ENCODE measurements around the gene GATAD2B.
"Not testable (repeated sequence)": the region's sequence is repeated elsewhere in the genome, so short reads cannot be mapped to it uniquely, and the experiment has no call there.

GATAD2B gene

DNA sequence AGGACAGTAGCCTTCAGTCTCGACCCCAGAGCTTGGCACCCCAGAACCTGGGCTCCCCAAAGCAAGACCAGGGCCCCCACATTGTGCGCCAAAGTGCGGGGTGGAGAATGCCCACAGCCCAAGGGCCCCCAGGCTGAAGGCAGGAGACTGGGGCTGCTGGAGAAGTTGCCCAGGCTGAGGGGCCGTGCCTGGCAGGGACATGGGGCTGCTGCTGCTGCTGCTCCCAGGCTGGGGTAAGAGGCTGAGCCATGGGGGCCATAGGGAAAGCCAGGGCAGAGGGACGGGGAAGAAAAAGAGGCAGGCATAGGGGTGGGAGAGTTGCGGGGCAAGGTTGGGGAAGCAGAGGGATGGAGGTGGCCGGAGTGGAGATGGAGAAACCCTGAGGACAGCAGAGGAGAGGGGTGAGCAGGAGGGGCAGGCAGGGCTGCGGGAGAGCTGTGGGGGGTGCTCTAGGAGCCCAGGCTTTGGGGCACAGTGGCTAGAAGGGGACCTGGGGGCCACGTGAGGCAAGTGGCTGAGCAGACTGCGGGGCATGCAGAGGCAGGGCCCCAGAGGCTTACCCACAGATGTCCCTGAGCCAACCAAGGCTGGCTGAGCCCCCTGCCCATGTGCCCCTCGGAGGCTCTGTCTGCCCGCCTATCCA is 128.7 kb downstream of the GATAD2B start:
- no peak for DNase-seq

DNA sequence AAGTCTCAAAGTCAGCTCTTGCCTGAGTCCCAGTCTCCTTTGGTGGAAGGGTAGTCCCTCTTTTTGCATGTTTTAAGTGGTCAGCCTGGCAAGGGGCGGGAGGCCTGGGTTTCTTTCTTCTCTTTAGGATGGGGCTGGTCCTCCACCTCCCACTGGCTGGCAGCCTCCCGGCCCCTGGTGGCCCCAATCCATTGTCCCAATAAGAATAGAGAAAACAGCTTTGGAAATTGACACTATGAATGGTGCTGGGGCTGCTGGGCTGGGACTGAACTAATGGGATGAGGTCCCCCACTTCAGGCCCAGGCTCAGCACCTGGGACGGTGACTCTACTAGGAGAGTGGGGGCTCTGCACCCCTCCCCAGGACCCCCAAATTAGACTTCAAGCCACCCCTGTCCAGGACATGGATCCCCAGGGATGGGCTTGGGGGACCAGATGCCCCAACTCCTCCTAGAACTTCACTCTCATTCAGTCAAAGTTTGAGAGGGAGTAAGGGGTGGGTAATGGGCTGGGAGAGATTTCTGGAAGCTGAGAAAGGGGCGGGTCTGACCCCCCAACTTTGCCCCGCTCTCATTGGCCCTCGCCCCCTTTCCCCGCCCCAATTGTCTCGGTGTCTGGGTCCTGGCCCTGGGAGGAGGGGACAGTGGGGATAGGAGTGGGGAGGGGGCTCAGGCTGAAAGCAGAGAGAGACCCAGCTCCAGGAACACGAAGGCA is 129.4 kb downstream of the GATAD2B start:
- DNase-seq = no peak

DNA sequence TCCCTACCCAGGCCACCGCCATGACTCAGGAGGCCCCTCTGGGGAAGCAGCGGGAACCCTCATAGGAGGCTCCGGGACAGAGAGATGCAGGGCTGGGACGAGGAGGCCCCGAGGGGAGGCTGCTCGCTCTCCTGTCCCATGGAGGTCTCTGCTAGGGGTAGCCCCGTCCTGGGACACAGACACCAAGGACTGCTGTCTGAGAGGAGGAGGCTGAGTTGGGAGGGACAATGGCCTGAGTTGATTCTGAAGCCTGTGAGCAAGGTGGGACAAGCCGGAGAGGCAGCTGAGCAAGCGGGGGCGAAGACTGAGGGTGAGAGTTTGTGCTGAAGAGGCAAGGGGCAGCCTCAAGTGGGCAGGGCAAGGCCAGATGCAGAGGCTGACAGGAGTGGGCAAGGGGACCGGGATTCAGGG is 130.1 kb downstream of the GATAD2B start:
- DNase-seq = no peak

DNA sequence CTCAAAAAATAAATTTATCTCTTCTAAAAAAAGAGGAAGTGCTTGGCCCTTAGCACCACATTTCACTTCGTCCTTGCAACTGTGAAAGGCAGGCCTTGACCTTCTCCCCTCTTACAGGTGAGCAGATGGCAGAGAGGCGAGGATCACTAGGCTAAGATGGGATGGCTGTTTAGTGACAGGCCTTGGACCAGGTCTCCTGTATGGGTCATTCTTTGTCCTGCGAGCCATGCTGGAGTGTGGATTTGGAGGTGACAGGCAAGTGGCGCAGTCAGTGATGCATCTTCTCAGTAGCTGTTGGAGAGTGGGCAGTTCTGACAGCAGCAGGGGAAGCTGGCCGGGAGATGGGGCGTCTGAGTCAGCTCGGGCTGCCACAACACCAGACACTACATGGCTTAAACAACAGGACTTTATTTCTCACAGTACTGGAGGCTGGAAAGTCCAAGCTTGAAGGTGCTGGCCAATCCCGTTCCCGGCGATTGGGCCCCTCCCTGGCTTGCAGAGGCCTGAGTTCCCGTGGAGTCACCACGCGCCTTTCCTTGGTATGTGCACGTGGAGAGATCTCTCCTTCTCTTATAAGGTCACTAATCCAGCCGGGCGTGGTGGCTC is 131.0 kb downstream of the GATAD2B start:
- DNase-seq = no peak

DNA sequence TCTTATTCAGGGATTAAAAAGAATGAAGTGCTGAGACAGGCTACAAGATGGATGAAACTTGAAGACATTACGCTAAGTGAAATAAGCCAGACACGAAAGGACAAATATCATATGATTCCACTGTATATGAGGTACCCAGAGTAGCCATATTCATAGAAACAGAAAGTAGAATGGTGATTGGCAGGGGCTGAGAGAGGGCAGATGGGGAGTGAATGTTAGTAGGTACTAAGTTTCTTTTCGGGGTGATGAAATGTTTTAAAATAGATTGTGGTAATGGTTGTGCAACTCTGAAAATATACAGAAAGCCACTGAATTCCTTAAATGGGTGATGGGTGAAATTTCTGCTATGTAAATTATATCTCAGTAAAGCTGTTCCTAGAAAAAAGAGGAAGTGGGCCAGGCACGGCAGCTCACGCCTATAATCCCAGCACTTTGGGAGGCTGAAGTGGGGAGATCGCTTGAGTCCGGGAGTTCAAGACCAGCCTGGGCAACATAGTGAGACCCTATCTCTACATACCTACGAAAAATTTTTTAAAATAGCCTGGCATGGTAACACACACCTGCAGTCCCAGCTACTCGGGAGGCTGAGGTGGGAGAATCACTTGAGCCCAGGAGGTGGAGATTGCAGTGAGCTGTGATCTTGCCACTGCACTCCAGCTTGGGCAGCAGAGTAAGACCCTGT is 131.7 kb downstream of the GATAD2B start:
- DNase-seq = peak in 1 of 2 donors; percentile 59

DNA sequence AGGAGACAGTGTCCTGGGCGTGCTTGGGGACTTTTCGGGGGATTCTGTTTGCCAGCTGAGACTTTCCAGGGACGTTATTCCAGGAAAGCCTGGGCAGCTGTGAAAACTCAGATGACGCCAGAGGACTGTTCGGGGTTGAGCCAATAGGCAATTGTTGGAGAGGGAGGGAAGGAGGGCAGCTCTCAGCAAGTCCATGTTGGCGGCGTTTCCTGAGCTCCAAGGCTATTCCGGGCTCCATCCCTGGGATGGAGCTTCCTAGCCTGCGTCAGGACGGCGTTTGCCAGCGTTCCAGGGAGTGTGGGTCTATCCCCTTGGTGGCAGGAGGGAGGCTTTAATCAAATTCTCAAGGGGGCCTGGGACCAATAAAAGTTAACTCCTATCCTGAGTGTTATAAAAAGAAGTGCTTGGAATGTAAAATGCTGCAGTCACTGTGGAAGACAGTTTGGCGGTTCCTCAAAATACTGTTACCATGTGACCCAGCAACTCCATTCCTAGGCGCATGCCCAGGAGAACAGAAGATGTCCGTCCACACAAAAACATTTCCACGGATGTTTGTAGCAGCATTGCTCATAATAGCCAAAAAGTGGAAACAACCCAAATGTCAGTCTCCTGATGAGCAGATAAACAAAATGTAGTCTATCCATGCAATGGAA is 132.3 kb downstream of the GATAD2B start:
- peak; percentile 71 to 89 for DNase-seq

GRCh38 chr1:153789478-153790034 is 133.2 kb downstream of the GATAD2B start:
- DNase-seq = no peak

GRCh38 chr1:153786038-153786790 is 136.6 kb downstream of the GATAD2B start:
- DNase-seq = no peak

- DNase-seq = peak; percentile 86 to 90
These were observed 139.3 kb downstream of the GATAD2B start for GRCh38 chr1:153783233-153784190.

- DNase-seq = not testable (repeated sequence)
These were observed 140.1 kb downstream of the GATAD2B start for GRCh38 chr1:153782648-153783047.

- no peak for DNase-seq
These were observed 142.2 kb downstream of the GATAD2B start for GRCh38 chr1:153780551-153780950.

DNA sequence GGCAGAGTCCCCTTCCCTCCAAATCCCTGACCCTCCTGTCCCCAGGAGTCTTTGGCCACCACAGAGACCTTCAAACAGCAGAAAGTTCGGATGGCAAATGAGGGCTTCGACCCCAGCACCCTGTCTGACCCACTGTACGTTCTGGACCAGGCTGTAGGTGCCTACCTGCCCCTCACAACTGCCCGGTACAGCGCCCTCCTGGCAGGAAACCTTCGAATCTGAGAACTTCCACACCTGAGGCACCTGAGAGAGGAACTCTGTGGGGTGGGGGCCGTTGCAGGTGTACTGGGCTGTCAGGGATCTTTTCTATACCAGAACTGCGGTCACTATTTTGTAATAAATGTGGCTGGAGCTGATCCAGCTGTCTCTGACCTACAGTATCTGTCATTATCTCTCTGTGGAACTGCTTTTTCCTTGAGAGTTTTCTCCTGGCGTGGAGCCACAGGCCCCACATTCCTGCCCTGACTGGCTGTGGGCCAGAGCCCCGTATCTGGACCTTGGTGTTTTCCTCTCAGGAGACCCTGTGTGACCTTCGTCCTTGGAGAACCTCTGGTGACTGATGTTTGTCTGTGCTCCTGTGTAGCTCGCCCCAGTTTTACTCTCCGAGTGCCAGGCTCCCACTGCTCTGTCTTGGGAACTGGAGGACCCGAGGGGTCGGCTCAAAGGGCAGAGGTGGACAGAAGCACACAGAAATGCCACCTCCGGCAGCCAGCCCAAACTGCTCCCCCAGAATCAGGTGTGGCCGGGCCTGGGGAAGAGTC is 142.8 kb downstream of the GATAD2B start:
- DNase-seq = no peak

DNA sequence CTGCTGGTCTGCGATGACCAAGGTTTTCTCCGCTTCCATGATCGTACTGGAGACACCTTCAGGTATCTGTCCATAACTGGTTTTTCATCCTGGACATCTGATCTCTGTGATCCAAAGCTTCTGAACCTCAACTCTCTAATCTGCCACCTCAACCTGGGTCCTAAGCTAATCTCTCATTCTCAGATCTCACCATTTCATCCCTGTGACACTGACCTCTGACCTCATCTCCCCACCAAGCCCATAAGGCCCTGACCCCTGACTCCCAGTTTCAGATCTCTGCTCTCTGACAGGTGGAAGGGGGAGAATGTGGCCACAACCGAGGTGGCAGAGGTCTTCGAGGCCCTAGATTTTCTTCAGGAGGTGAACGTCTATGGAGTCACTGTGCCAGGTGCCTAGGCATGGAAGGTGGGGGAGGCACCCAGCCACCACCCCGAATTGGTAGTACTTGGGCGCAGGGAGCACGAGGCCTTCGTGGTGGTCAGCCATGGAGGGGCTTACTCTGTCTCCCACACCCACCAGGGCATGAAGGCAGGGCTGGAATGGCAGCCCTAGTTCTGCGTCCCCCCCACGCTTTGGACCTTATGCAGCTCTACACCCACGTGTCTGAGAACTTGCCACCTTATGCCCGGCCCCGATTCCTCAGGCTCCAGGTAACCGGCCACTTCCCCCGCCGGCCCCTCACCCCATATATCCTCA is 143.8 kb downstream of the GATAD2B start:
- DNase-seq = no peak

GRCh38 chr1:153778051-153778823 is 144.5 kb downstream of the GATAD2B start:
- DNase-seq = no peak

- DNase-seq = no peak
These were observed 145.1 kb downstream of the GATAD2B start for GRCh38 chr1:153777648-153778047.

DNA sequence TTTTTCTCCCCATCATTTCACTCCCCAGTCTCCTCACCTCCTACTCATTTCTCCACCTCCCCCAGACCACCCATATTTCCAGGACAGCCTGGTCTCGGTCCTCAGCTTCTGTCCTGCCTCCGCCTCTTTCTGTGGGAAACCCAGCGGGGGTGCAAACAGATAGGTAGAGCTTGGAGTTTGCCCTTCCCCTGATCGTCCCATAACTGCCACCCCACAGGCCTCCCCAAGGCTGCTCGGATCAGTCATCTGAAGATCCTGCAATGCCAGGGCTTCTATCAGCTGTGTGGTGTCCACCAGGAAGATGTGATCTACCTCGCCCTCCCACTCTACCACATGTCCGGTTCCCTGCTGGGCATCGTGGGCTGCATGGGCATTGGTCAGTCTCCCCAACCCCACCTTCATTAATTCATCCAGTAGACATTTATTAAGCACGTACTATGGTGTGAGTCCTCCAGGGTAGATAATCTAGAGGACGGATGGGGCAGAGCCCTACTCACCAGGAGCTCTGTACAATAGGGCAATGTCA is 145.9 kb downstream of the GATAD2B start:
- no peak for DNase-seq

GRCh38 chr1:153776352-153776751 is 146.4 kb downstream of the GATAD2B start:
- DNase-seq = no peak

Measured in hippocampal formation (tissue), 2 donors.